ENCODE measurements around the gene WDR18. TPM values are rescaled to one million over a fixed set of nuclear protein-coding genes. Genes with fewer than 3 reads are reported as not detected.

The WDR18 gene
- total RNA-seq (2022; extraction: Qiagen RNA extraction) = 39.8 to 62.3 TPM (median 57.5 TPM) in 5 replicates

GRCh38 chr19:984165-984967, at the start of gene WDR18:
Gene WDR18 (plus strand): TSS chr19:984345. CDS start chr19:984354, 9 bp downstream.

GRCh38 chr19:1000095-1000494, 15.9 kb downstream of the WDR18 start, which contains the start of gene GRIN3B:
Gene GRIN3B (plus strand): TSS chr19:1000419. CDS start chr19:1000438, 19 bp downstream.

GRCh38 chr19:1020868-1021425, 36.8 kb downstream of the WDR18 start, which contains the start of gene TMEM259:
Gene TMEM259 (minus strand): TSS chr19:1021123. CDS start chr19:1020996, 127 bp downstream.

GRCh38 chr19:1025960-1026782, 42.0 kb downstream of the WDR18 start, which contains the start of gene CNN2:
Gene CNN2 (plus strand): TSS chr19:1026608. CDS start chr19:1026662, 54 bp downstream.

GRCh38 chr19:1039646-1040475, 55.7 kb downstream of the WDR18 start, which contains the start of gene ABCA7:
Gene ABCA7 (plus strand): TSS chr19:1040107. CDS start chr19:1041362, 1,255 bp downstream.

Other genes starting within 250 kb of the WDR18 start
- gene MISP, start 233.2 kb upstream of the WDR18 start, total RNA-seq (2022; extraction: Qiagen RNA extraction) = 60.7 to 84.1 TPM (median 81.1 TPM) in 5 replicates
- gene PTBP1, start 186.9 kb upstream of the WDR18 start, total RNA-seq (2022; extraction: Qiagen RNA extraction) = 179 to 224 TPM (median 212 TPM) in 5 replicates
- gene PLPPR3, start 162.4 kb upstream of the WDR18 start, total RNA-seq (2022; extraction: Qiagen RNA extraction) = 2.6 to 5.1 TPM (median 3.6 TPM) in 5 replicates
- gene AZU1, start 156.5 kb upstream of the WDR18 start, total RNA-seq (2022; extraction: Qiagen RNA extraction) = 0.20 to 0.28 TPM (median 0.24 TPM) in 4 of 5 replicates, not detected in the other
- gene PRTN3, start 143.3 kb upstream of the WDR18 start, total RNA-seq (2022; extraction: Qiagen RNA extraction) = 0.17 to 0.66 TPM (median 0.42 TPM) in 5 replicates
- gene ELANE, start 132.0 kb upstream of the WDR18 start, total RNA-seq (2022; extraction: Qiagen RNA extraction) = 0.09 to 0.23 TPM (median 0.17 TPM) in 4 of 5 replicates, not detected in the other
- gene CFD, start 124.7 kb upstream of the WDR18 start, total RNA-seq (2022; extraction: Qiagen RNA extraction) = 10.1 to 20.7 TPM (median 16.8 TPM) in 5 replicates
- gene MED16, start 91.2 kb upstream of the WDR18 start, total RNA-seq (2022; extraction: Qiagen RNA extraction) = 12.6 to 23.8 TPM (median 22.5 TPM) in 5 replicates
- not detected in 5 replicates for gene RNU6-9, start 90.9 kb upstream of the WDR18 start, total RNA-seq (2022; extraction: Qiagen RNA extraction)
- gene R3HDM4, start 71.1 kb upstream of the WDR18 start, total RNA-seq (2022; extraction: Qiagen RNA extraction) = 24.0 to 40.9 TPM (median 35.3 TPM) in 5 replicates
- gene KISS1R, start 67.0 kb upstream of the WDR18 start, total RNA-seq (2022; extraction: Qiagen RNA extraction) = 0.19 to 0.43 TPM (median 0.21 TPM) in 5 replicates
- gene ARID3A, start 58.3 kb upstream of the WDR18 start, total RNA-seq (2022; extraction: Qiagen RNA extraction) = 2.8 to 6.6 TPM (median 5.6 TPM) in 5 replicates
- 1.7 to 3.9 TPM (median 3.0 TPM) in 5 replicates for gene GRIN3B, start 16.1 kb downstream of the WDR18 start, total RNA-seq (2022; extraction: Qiagen RNA extraction)
- 62.1 to 144 TPM (median 130 TPM) in 5 replicates for gene TMEM259, start 36.8 kb downstream of the WDR18 start, total RNA-seq (2022; extraction: Qiagen RNA extraction)
- gene RNU6-2, start 37.2 kb downstream of the WDR18 start, total RNA-seq (2022; extraction: Qiagen RNA extraction) = not detected in 5 replicates
- 93.3 to 117 TPM (median 109 TPM) in 5 replicates for gene CNN2, start 42.3 kb downstream of the WDR18 start, total RNA-seq (2022; extraction: Qiagen RNA extraction)
- 11.1 to 20.7 TPM (median 16.9 TPM) in 5 replicates for gene ABCA7, start 55.8 kb downstream of the WDR18 start, total RNA-seq (2022; extraction: Qiagen RNA extraction)
- 2.8 to 6.4 TPM (median 5.2 TPM) in 5 replicates for gene ARHGAP45, start 82.8 kb downstream of the WDR18 start, total RNA-seq (2022; extraction: Qiagen RNA extraction)
- 202 to 261 TPM (median 248 TPM) in 5 replicates for gene POLR2E, start 111.0 kb downstream of the WDR18 start, total RNA-seq (2022; extraction: Qiagen RNA extraction)
- 425 to 537 TPM (median 506 TPM) in 5 replicates for gene GPX4, start 119.6 kb downstream of the WDR18 start, total RNA-seq (2022; extraction: Qiagen RNA extraction)
- 18.1 to 33.6 TPM (median 32.9 TPM) in 5 replicates for gene SBNO2, start 189.9 kb downstream of the WDR18 start, total RNA-seq (2022; extraction: Qiagen RNA extraction)
- gene STK11, start 221.4 kb downstream of the WDR18 start, total RNA-seq (2022; extraction: Qiagen RNA extraction) = 29.4 to 42.3 TPM (median 38.7 TPM) in 5 replicates

Measured in A549 treated with dexamethasone at 1 μM for 4 hours (cell line).